GM21825 (cell line): ENCODE results near the gene MRAP.

Experiments
- ATAC-seq: cut with Tn5 transposase; IDR thresholded peaks from one replicate; pipeline ENCODE4 v1.9.1; 2021; ENCODE audit warnings: mild to moderate bottlenecking, moderate library complexity; ENCODE audit not compliant: unreplicated experiment

Gene MRAP

GRCh38 chr21:32347977-32348376, 49.3 kb downstream of the MRAP start:
- ATAC-seq = no peak

- ATAC-seq = no peak
These were observed 50.1 kb downstream of the MRAP start for GRCh38 chr21:32348604-32349332.

GRCh38 chr21:32349333-32349944, 50.8 kb downstream of the MRAP start:
- ATAC-seq = no peak

- no peak for ATAC-seq
These were observed 51.7 kb downstream of the MRAP start for GRCh38 chr21:32350211-32350980.

- ATAC-seq = no peak
These were observed 52.3 kb downstream of the MRAP start for GRCh38 chr21:32350981-32351380.

GRCh38 chr21:32351428-32351827, 52.8 kb downstream of the MRAP start:
- ATAC-seq = no peak

GRCh38 chr21:32352526-32352925, 53.9 kb downstream of the MRAP start:
- no peak for ATAC-seq

- no peak for ATAC-seq
These were observed 54.5 kb downstream of the MRAP start for GRCh38 chr21:32353002-32353711.

GRCh38 chr21:32356874-32357395, 58.3 kb downstream of the MRAP start:
- ATAC-seq = no peak

- no peak for ATAC-seq
These were observed 61.1 kb downstream of the MRAP start for GRCh38 chr21:32359719-32360260.

GRCh38 chr21:32360401-32360975, 61.8 kb downstream of the MRAP start:
- ATAC-seq = no peak
